HG03064 (cell line): ENCODE data around the gene DRAP1.
"Not testable (repeated sequence)": the region's sequence is repeated elsewhere in the genome, so short reads cannot be mapped to it uniquely, and the experiment has no call there.

Source experiments
- ATAC-seq: cut with Tn5 transposase; IDR thresholded peaks from one replicate; pipeline ENCODE4 v1.9.1; 2021; ENCODE audit warnings: low read depth; ENCODE audit not compliant: unreplicated experiment

The DRAP1 gene

GRCh38 chr11:65885808-65886536, 33.3 kb upstream of the DRAP1 start:
- ATAC-seq: no peak

- no peak for ATAC-seq
Measured at GRCh38 chr11:65886826-65887722, 32.2 kb upstream of the DRAP1 start.

GRCh38 chr11:65887723-65888162, 31.5 kb upstream of the DRAP1 start:
- no peak for ATAC-seq

- peak; percentile 35 for ATAC-seq
Measured at GRCh38 chr11:65888163-65888814, 30.9 kb upstream of the DRAP1 start, which contains the start of gene FIBP. FIBP (minus strand) TSS chr11:65888471; CDS start chr11:65888418, 53 bp downstream.

GRCh38 chr11:65890324-65891218, 28.7 kb upstream of the DRAP1 start, which contains the start of gene CCDC85B:
CCDC85B (plus strand) TSS chr11:65890673; CDS start chr11:65890784, 111 bp downstream.
- peak; percentile 50 for ATAC-seq

GRCh38 chr11:65891219-65892136, 27.7 kb upstream of the DRAP1 start:
- ATAC-seq: no peak

GRCh38 chr11:65892137-65892540, 27.1 kb upstream of the DRAP1 start:
- not testable (repeated sequence) for ATAC-seq

GRCh38 chr11:65892661-65893317, 26.4 kb upstream of the DRAP1 start:
- no peak for ATAC-seq

GRCh38 chr11:65894034-65894591, 25.1 kb upstream of the DRAP1 start:
- no peak for ATAC-seq

GRCh38 chr11:65895482-65895981, 23.7 kb upstream of the DRAP1 start:
- no peak for ATAC-seq

- ATAC-seq: no peak
Measured at GRCh38 chr11:65896034-65896999, 22.9 kb upstream of the DRAP1 start.

GRCh38 chr11:65897020-65897471, 22.2 kb upstream of the DRAP1 start:
- ATAC-seq: no peak

- ATAC-seq: no peak
Measured at GRCh38 chr11:65898656-65899355, 20.4 kb upstream of the DRAP1 start.

- no peak for ATAC-seq
Measured at GRCh38 chr11:65899356-65900124, 19.7 kb upstream of the DRAP1 start.
